HT-29 (cell line): ENCODE results near the gene HOXC6. TPM values are rescaled to one million over a fixed set of nuclear protein-coding genes. Genes with fewer than 3 reads are reported as not detected.
"Not testable (repeated sequence)": the region's sequence is repeated elsewhere in the genome, so short reads cannot be mapped to it uniquely, and the experiment has no call there.

Experiments used
- DNase-seq: peaks from one replicate; pipeline ENCODE4 v3.0.0-alpha.2; 2015; ENCODE audit warnings: low spot score
- total RNA-seq: library from RNA; depleted of rRNA; stranded (reverse); fragments of >200 nt; shearing (Covaris generic); gene quantifications from 2 replicates; pipeline ENCODE4 v1.2.3, GENCODE V29; 2014

The HOXC6 gene
- total RNA-seq, 1 experiment from 2014 or later, result 1.4 TPM

- no peak for DNase-seq
These were observed 24.9 kb downstream of the HOXC6 start for GRCh38 chr12:54053003-54053750.

- no peak for DNase-seq
These were observed 25.8 kb downstream of the HOXC6 start, which contains the start of gene HOXC4 for GRCh38 chr12:54053751-54054741. TSS of gene HOXC4 (plus strand) at chr12:54053835. CDS start at chr12:54053923, 88 bp downstream.

- no peak for DNase-seq
These were observed 26.5 kb downstream of the HOXC6 start for GRCh38 chr12:54054742-54055194.

GRCh38 chr12:54055552-54055951 is 27.3 kb downstream of the HOXC6 start:
- no peak for DNase-seq

GRCh38 chr12:54056110-54056509 is 27.9 kb downstream of the HOXC6 start:
- DNase-seq, result no peak

GRCh38 chr12:54058128-54058768 is 30.0 kb downstream of the HOXC6 start:
- no peak for DNase-seq

GRCh38 chr12:54059668-54060067 is 31.4 kb downstream of the HOXC6 start:
- no peak for DNase-seq

GRCh38 chr12:54060174-54060974 is 32.1 kb downstream of the HOXC6 start:
- DNase-seq, result no peak

GRCh38 chr12:54060975-54061778 is 32.9 kb downstream of the HOXC6 start:
- no peak for DNase-seq

GRCh38 chr12:54065677-54066076 is 37.4 kb downstream of the HOXC6 start:
- no peak for DNase-seq

- no peak for DNase-seq
These were observed 38.2 kb downstream of the HOXC6 start for GRCh38 chr12:54066408-54066807.

GRCh38 chr12:54068418-54069070 is 40.3 kb downstream of the HOXC6 start:
- no peak for DNase-seq

GRCh38 chr12:54071942-54072341 is 43.7 kb downstream of the HOXC6 start:
- no peak for DNase-seq

GRCh38 chr12:54074308-54074707 is 46.1 kb downstream of the HOXC6 start:
- DNase-seq, result no peak

- no peak for DNase-seq
These were observed 47.2 kb downstream of the HOXC6 start for GRCh38 chr12:54075409-54075808.

GRCh38 chr12:54075974-54076373 is 47.7 kb downstream of the HOXC6 start:
- DNase-seq, result no peak

- not testable (repeated sequence) for DNase-seq
These were observed 49.6 kb downstream of the HOXC6 start for GRCh38 chr12:54077843-54078242.

GRCh38 chr12:54079115-54079514 is 50.9 kb downstream of the HOXC6 start:
- DNase-seq, result not testable (repeated sequence)
